SK-N-SH (cell line): ENCODE measurements around the gene KIF1C. TPM values are rescaled to one million over a fixed set of nuclear protein-coding genes. Genes with fewer than 3 reads are reported as not detected.

Experiments
- CTCF ChIA-PET: fragments of 300-600, 350-600 bp; formaldehyde crosslinking; extraction: SDS; loops from one replicate; lab custom pipeline; 2021; lab: Yijun Ruan, JAX
- POLR2A ChIA-PET: fragments of 350-600 bp; sonication (Branson Sonifier 250); formaldehyde crosslinking; extraction: SDS; loops from one replicate; lab custom pipeline; 2020; ENCODE audit warnings: antibody characterized with exemption, inconsistent platforms; lab: Yijun Ruan, JAX
- DNase-seq: peaks from one replicate; pipeline ENCODE4 v3.0.0; 2012
- H2AFZ ChIP-seq: fragments of 200-600 bp; sonication (generic); 2 replicates; pipeline ENCODE4 v1.8.1; 2016; ENCODE audit warnings: antibody characterized with exemption, mild to moderate bottlenecking, low read depth
- H3F3A ChIP-seq: fragments of 200-600 bp; sonication (generic); replicated peaks from 2 replicates; pipeline ENCODE3; 2016; ENCODE audit warnings: antibody characterized with exemption, mild to moderate bottlenecking; ENCODE audit not compliant: insufficient read depth
- H3K27ac ChIP-seq, 2 experiments: fragments of 200-500 bp in 1 of 2; fragments of 200-600 bp in 1 of 2; sonication (Bioruptor generic) in 1 of 2; sonication (generic), shearing (Covaris generic) in 1 of 2; 2 replicates each; pipeline versions ENCODE4 v1.5.1 to v1.6.1; 2014 to 2016; ENCODE audit warnings: low read depth in 2 of 2, inconsistent platforms in 1 of 2, low read length in 1 of 2, mild to moderate bottlenecking in 1 of 2, mixed read lengths in 1 of 2
- H3K27me3 ChIP-seq: fragments of 200-600 bp; sonication (generic), shearing (Covaris generic); 2 replicates; pipeline ENCODE4 v1.6.1; 2016; ENCODE audit warnings: mixed run types; ENCODE audit not compliant: insufficient read depth
- H3K36me3 ChIP-seq, 2 experiments: fragments of 200-500 bp in 1 of 2; fragments of 200-600 bp in 1 of 2; sonication (Bioruptor generic) in 1 of 2; sonication (generic) in 1 of 2; replicated peaks in 1 of 2; 2 replicates each; pipeline versions ENCODE3 to v1.5.1; 2014 to 2016; ENCODE audit warnings: low read length in 1 of 2, mild to moderate bottlenecking in 1 of 2; ENCODE audit not compliant: insufficient read depth in 2 of 2, control insufficient read depth in 1 of 2
- H3K4me1 ChIP-seq, 2 experiments: fragments of 200-500 bp in 1 of 2; fragments of 200-600 bp in 1 of 2; sonication (Bioruptor generic) in 1 of 2; sonication (generic), shearing (Covaris generic) in 1 of 2; 2 replicates each; pipeline versions ENCODE4 v1.5.1 to v1.6.1; 2014 to 2016; ENCODE audit warnings: low read depth in 1 of 2, low read length in 1 of 2, mixed run types in 1 of 2; ENCODE audit not compliant: insufficient read depth in 2 of 2, control insufficient read depth in 1 of 2
- H3K4me2 ChIP-seq: fragments of 200-600 bp; sonication (generic), shearing (Covaris generic); 2 replicates; pipeline ENCODE4 v1.6.1; 2017; ENCODE audit warnings: mixed run types
- H3K4me3 ChIP-seq, 2 experiments: fragments of 200-500 bp in 1 of 2; fragments of 200-600 bp in 1 of 2; sonication (Bioruptor generic) in 1 of 2; sonication (generic), shearing (Covaris generic) in 1 of 2; 2 replicates each; pipeline versions ENCODE4 v1.5.1 to v1.8.1; 2014 to 2016; ENCODE audit warnings: low read depth in 2 of 2, inconsistent platforms in 1 of 2, low read length in 1 of 2, mild to moderate bottlenecking in 1 of 2, mixed read lengths in 1 of 2, moderate library complexity in 1 of 2
- H3K79me2 ChIP-seq: fragments of 200-600 bp; sonication (generic); 2 replicates; pipeline ENCODE4 v1.8.1; 2017; ENCODE audit warnings: mild to moderate bottlenecking; ENCODE audit not compliant: insufficient read depth
- H3K9ac ChIP-seq: fragments of 200-600 bp; sonication (generic); 2 replicates; pipeline ENCODE4 v1.6.1; 2017; ENCODE audit warnings: mixed run types
- H3K9me2 ChIP-seq: fragments of 200-600 bp; sonication (generic); 2 replicates; pipeline ENCODE4 v1.6.1; 2017; ENCODE audit warnings: mixed run types
- H3K9me3 ChIP-seq: fragments of 200-600 bp; sonication (generic); 2 replicates; pipeline ENCODE4 v1.6.1; 2017; ENCODE audit warnings: mixed run types, mild to moderate bottlenecking, moderate library complexity
- H4K20me1 ChIP-seq: fragments of 200-600 bp; sonication (generic); 2 replicates; pipeline ENCODE4 v1.6.1; 2017; ENCODE audit warnings: mild to moderate bottlenecking, mixed run types; ENCODE audit not compliant: insufficient read depth
- CTCF ChIP-seq: fragments of 200-600 bp; sonication (generic); IDR thresholded peaks from 2 replicates; pipeline ENCODE4 v1.6.1; 2017; ENCODE audit warnings: antibody characterized with exemption, mild to moderate bottlenecking, moderate library complexity
- ELF1 ChIP-seq: IDR thresholded peaks from 2 replicates; pipeline ENCODE4 v1.4.0; 2012
- FOSL2 ChIP-seq: IDR thresholded peaks from 2 replicates; pipeline ENCODE4 v1.4.0; 2012; ENCODE audit warnings: low read depth, mild to moderate bottlenecking, moderate library complexity, borderline replicate concordance
- FOXM1 ChIP-seq: IDR thresholded peaks from 2 replicates; pipeline ENCODE4 v1.4.0; 2012; ENCODE audit warnings: low read depth, mild to moderate bottlenecking
- MAX ChIP-seq: IDR thresholded peaks from 2 replicates; pipeline ENCODE4 v1.4.0; 2012; ENCODE audit warnings: low read depth
- MXI1 ChIP-seq: IDR thresholded peaks from 2 replicates; pipeline ENCODE4 v1.6.1; 2012; ENCODE audit warnings: mild to moderate bottlenecking, low read depth, low read length, improper control_type of control experiment
- POLR2AphosphoS5 ChIP-seq: IDR thresholded peaks from 2 replicates; pipeline ENCODE4 v1.6.1; 2012; ENCODE audit warnings: low read depth, low read length
- RCOR1 ChIP-seq: fragments of 150-350 bp; IDR thresholded peaks from 2 replicates; pipeline ENCODE4 v1.6.1; 2017; ENCODE audit warnings: antibody characterized with exemption, low read length
- REST ChIP-seq: IDR thresholded peaks from 2 replicates; pipeline ENCODE4 v1.6.1; 2012; ENCODE audit warnings: mild to moderate bottlenecking, low read depth, low read length, moderate library complexity
- SIN3A ChIP-seq: IDR thresholded peaks from 2 replicates; pipeline ENCODE4 v1.6.1; 2012; ENCODE audit warnings: low read depth, mild to moderate bottlenecking, low read length, moderate library complexity, borderline replicate concordance
- SMC3 ChIP-seq: IDR thresholded peaks from 2 replicates; pipeline ENCODE4 v1.6.1; 2012; ENCODE audit warnings: low read depth, low read length, improper control_type of control experiment
- TCF12 ChIP-seq: IDR thresholded peaks from 2 replicates; pipeline ENCODE4 v1.4.0; 2012
- USF1 ChIP-seq: IDR thresholded peaks from 2 replicates; pipeline ENCODE4 v1.4.0; 2012; ENCODE audit warnings: low read depth, borderline replicate concordance
- WGBS: methylation state at CpG from one replicate; pipeline ENCODE4 v1.1.6; 2017; ENCODE audit warnings: low lambda C conversion rate; 5-methylcytosine and 5-hydroxymethylcytosine counted together
- polyA plus RNA-seq, 3 experiments: library from polyadenylated mRNA; depleted of rRNA; stranded (reverse); fragments of >200 nt; gene quantifications; 2 replicates each; pipeline ENCODE4 v1.2.3, GENCODE V29; 2012

Gene KIF1C
- polyA plus RNA-seq, 1 of the 3 experiments (the other 2 are of a cell fraction): 58.2 TPM

- Histone ChIP-seq H3K9me2 (no peaks in the 10 kb centered on the region), H3K9ac (no peak within 1 kb of the TSS), H3K9me3 (no peaks in the 10 kb centered on the region), H3K4me3 (peak within 1 kb of the TSS; percentile 21 to 45; a peak in 3 of 4 replicates), H3K4me2 (peak within 1 kb of the TSS; percentile 60; the same call in 1 of the 2 replicates), H2AFZ (0 out of 2 replicates have a peak within 1 kb of the TSS, but pooled peaks have one; percentile 29), H3K27me3 (no peaks in the 10 kb centered on the region)
- 20% methylated on average over 10 of the region's 24 CpGs for WGBS
- peak; percentile 60 for DNase-seq
- TF ChIP-seq USF1: no peak
- no peak for TF ChIP-seq ELF1
- TF ChIP-seq SMC3: no peak
- no peak for TF ChIP-seq SIN3A
- TF ChIP-seq REST: no peak
- no peak for TF ChIP-seq TCF12
- TF ChIP-seq MXI1: no peak
- no peak for TF ChIP-seq RCOR1
- no peak for TF ChIP-seq POLR2AphosphoS5
- TF ChIP-seq CTCF: no peak
- no peak for TF ChIP-seq FOXM1
- no peak for TF ChIP-seq FOSL2
- TF ChIP-seq MAX: no peak
- TF ChIP-seq, all 33 proteins: peak for 0
- ChIA-PET CTCF (interaction anchor here (0.9 to 5.6 kb wide), 7 partner anchors 27 to 132 kb away, joined by 3 to 39 read pairs (median 3); partner anchors contain the start of gene CHRNE), POLR2A (interaction anchor here (1.2 kb wide), 1 partner anchor 68 kb away, joined by 3 read pairs; the partner anchor contains the start of gene SPAG7)
- Histone ChIP-seq H3K79me2 (no peaks in the 10 kb centered on the region), H4K20me1 (no peaks in the 10 kb centered on the region), H3F3A (no peaks in the 10 kb centered on the region), H3K27ac (no peak within 1 kb of the TSS), H3K4me1 (peaks cover 0 to 2% of the 10 kb centered on the region in 2 experiments; a peak in 1 of 4 replicates), H3K36me3 (no peaks in the 10 kb centered on the region)
Measured at GRCh38 chr17:5035315-5035714, 37.6 kb downstream of the KIF1C start, which contains the start of gene SLC52A1. TSS of gene SLC52A1 (minus strand) at chr17:5035426. CDS start at chr17:5034606, 820 bp downstream.
